WTC11 (cell line): ENCODE results near the gene CLEC16A.

ENCODE experiments used
- ELF4 ChIP-seq: sonication (generic); formaldehyde crosslinking; IDR thresholded peaks from 2 replicates; pipeline ENCODE4 v1.8.1; 2022; ENCODE audit warnings: low read depth, mild to moderate bottlenecking, moderate library complexity, missing genetic modification reagents
- JUN ChIP-seq: sonication (generic); formaldehyde crosslinking; IDR thresholded peaks from 2 replicates; pipeline ENCODE4 v1.8.0; 2023; ENCODE audit warnings: mild to moderate bottlenecking, missing genetic modification reagents
- NFYB ChIP-seq: sonication (generic); formaldehyde crosslinking; conservative IDR thresholded peaks from 2 replicates; pipeline ENCODE4 v1.8.0; 2022; ENCODE audit warnings: low read depth, missing genetic modification reagents
- SP1 ChIP-seq: sonication (generic); formaldehyde crosslinking; conservative IDR thresholded peaks from 2 replicates; pipeline ENCODE4 v1.8.1; 2022; ENCODE audit warnings: missing genetic modification reagents
- TF ChIP-seq, protein P1 (sequence below): fragments of 200-600 bp; IDR thresholded peaks from 2 replicates; pipeline ENCODE4 v1.8.0; 2022; ENCODE audit warnings: antibody characterized with exemption
- TF ChIP-seq, protein P2 (sequence below): sonication (generic); formaldehyde crosslinking; IDR thresholded peaks from 2 replicates; pipeline ENCODE4 v1.8.1; 2023; ENCODE audit warnings: mild to moderate bottlenecking, missing genetic modification reagents

DNA sequence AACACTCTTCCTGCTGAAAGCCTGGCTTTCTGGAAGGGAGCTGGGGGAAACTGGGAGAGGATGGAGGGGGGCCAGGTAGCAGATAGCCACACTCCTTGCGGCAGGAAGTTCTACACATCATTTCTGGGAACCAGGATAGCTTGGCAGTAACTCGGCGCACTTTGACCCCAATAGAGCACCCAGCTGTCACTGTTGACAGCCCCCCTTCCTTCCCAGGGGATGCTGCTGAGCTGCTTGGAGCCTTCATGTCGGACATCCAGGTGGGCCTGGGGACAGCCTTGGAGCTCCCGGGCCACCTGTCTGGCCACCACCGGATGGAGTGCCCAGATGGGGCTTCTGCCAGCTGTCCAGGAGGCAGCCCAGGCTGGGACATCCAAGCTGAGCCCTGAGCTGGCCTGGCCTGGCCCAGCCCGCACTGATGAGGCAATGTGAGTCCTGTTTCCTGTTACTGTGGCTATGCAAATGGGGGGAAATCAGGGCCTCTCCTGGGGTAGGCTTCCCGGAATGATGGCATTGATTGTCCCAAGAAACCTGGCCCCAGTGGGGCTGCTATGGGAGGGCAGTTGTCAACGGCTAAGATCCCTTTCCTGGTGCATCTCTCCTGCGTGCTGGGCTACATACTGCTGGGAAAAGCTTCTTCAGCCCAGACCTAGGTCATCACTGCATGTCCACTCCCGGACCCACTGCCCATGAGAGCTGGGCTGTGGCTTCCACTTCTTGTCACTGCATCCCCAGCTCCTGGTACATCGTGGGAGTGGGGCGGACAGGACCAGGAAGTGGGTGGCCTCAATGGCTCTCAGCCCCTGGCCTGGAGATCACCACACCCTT is 261.6 kb downstream of the CLEC16A start:
- TF ChIP-seq JUN: no peak
- TF ChIP-seq NFYB: no peak
- TF ChIP-seq, protein P1, sequence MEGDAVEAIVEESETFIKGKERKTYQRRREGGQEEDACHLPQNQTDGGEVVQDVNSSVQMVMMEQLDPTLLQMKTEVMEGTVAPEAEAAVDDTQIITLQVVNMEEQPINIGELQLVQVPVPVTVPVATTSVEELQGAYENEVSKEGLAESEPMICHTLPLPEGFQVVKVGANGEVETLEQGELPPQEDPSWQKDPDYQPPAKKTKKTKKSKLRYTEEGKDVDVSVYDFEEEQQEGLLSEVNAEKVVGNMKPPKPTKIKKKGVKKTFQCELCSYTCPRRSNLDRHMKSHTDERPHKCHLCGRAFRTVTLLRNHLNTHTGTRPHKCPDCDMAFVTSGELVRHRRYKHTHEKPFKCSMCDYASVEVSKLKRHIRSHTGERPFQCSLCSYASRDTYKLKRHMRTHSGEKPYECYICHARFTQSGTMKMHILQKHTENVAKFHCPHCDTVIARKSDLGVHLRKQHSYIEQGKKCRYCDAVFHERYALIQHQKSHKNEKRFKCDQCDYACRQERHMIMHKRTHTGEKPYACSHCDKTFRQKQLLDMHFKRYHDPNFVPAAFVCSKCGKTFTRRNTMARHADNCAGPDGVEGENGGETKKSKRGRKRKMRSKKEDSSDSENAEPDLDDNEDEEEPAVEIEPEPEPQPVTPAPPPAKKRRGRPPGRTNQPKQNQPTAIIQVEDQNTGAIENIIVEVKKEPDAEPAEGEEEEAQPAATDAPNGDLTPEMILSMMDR: no peak
- no peak for TF ChIP-seq ELF4 (CRISPR knock-in tag)
- TF ChIP-seq, protein P2, sequence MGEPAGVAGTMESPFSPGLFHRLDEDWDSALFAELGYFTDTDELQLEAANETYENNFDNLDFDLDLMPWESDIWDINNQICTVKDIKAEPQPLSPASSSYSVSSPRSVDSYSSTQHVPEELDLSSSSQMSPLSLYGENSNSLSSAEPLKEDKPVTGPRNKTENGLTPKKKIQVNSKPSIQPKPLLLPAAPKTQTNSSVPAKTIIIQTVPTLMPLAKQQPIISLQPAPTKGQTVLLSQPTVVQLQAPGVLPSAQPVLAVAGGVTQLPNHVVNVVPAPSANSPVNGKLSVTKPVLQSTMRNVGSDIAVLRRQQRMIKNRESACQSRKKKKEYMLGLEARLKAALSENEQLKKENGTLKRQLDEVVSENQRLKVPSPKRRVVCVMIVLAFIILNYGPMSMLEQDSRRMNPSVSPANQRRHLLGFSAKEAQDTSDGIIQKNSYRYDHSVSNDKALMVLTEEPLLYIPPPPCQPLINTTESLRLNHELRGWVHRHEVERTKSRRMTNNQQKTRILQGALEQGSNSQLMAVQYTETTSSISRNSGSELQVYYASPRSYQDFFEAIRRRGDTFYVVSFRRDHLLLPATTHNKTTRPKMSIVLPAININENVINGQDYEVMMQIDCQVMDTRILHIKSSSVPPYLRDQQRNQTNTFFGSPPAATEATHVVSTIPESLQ: no peak
- TF ChIP-seq SP1 (CRISPR knock-in tag): no peak
